ENCODE data around the gene GAB2. TPM values are rescaled to one million over a fixed set of nuclear protein-coding genes. Genes with fewer than 3 reads are reported as not detected.

Gene GAB2
- polyA plus RNA-seq, 1 experiment = 8.7 TPM

DNA sequence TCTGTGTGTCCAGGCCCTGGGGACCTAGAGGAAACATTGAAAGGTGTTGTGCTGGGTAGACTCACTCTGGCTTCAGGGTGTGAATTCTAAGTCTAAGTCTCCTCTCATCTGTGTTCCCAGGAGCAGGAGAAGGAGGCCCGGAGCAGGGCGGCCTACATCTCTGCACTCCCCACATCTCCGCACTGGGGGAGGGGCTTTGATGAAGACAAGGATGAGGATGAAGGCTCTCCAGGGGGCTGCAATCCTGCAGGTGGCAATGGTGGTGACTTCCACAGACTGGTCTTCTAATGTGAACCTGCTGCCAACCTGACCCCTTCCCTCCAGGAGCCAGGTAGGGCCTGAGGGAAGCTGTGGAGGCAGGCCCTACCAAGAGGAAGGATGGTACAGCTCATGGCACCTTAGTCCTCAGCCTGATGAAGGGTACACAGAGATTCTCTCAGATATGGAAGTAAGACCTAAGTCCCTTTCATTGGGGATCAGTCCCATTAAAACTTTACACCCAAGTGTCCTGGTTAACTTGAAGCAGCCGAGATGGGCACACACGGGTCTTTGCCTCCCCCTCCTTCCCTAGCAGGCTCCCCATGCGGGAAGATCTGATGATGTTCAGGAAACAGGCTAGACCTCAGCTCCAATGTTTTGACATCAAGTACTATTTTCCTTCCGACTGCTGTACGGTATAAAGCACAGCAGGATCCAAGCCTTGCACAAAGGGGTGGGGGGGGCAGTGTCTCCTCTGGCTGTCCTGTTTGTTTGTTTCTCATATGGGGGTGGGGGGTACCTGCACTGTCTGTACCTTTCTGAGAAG, 203.9 kb downstream of the GAB2 start:
- no peak overlapping the region for H3K4me3 ChIP-seq (ENCODE audit: low read depth, low read length)
- H3K9me3 ChIP-seq (ENCODE audit: control insufficient read depth, insufficient read depth, low read length) = no peaks in the 10 kb centered on the region; the same call in 1 of the 2 replicates
- H3K27me3 ChIP-seq (ENCODE audit: control insufficient read depth, insufficient read depth, low read length) = no peaks in the 10 kb centered on the region
- TF ChIP-seq, protein P1, sequence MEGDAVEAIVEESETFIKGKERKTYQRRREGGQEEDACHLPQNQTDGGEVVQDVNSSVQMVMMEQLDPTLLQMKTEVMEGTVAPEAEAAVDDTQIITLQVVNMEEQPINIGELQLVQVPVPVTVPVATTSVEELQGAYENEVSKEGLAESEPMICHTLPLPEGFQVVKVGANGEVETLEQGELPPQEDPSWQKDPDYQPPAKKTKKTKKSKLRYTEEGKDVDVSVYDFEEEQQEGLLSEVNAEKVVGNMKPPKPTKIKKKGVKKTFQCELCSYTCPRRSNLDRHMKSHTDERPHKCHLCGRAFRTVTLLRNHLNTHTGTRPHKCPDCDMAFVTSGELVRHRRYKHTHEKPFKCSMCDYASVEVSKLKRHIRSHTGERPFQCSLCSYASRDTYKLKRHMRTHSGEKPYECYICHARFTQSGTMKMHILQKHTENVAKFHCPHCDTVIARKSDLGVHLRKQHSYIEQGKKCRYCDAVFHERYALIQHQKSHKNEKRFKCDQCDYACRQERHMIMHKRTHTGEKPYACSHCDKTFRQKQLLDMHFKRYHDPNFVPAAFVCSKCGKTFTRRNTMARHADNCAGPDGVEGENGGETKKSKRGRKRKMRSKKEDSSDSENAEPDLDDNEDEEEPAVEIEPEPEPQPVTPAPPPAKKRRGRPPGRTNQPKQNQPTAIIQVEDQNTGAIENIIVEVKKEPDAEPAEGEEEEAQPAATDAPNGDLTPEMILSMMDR (IDR thresholded peaks at IDR 0.05; ENCODE audit: low read depth, low read length) = no peak
- POLR2A ChIA-PET = no interaction called here
- no peak overlapping the region for H3K27ac ChIP-seq (ENCODE audit: low read depth, low read length)
- CTCF ChIA-PET = interaction anchor here (1.4 kb wide), 1 partner anchor 351 kb away, joined by 3 read pairs; no protein-coding TSS in a partner anchor
- no peak for DNase-seq (ENCODE audit: low read depth, low spot score)

DNA sequence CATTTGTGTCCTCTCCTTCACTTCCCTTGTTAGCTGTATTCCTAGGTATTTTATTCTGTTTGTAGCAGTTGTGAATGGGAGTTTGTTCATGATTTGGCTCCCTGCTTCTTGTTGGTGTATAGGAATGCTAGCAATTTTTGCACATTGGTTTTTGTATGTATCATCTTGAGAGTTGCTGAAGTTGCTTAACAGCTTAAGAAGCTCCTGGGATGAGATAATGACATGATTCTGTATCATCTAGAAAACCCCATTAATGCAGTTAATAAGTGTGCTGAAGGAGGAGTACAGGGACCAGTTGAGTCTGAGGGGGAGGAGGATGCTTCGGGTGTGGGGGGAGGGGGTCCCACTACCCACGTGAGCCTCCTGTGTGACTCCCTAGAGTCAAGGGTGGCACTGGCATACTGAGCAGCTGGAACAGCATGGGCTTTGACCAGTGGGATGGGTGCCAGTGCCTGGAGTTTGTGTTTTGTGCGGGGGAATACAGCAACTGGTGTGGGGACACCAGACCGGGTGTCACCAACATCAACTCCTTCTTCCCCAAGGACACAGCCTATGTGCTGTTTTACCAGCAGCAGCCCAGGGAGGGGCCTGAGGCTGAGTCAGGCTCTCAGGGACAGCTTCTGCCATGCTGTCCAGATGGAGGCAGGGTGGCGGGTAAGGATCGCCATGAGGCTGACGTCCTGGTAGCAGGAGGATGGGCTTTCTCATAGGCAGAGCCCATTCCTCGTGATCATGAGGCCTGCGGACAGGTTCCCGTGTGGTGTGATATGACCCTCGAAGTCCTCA, 204.8 kb downstream of the GAB2 start:
- DNase-seq (ENCODE audit: low read depth, low spot score) = no peak
- no peak overlapping the region for H3K27ac ChIP-seq (ENCODE audit: low read depth, low read length)
- ChIA-PET POLR2A (interaction anchor here (0.6 to 0.7 kb wide), 2 partner anchors 204 to 361 kb away, joined by 6 to 9 read pairs; no protein-coding TSS in a partner anchor), CTCF (interaction anchor here (1.4 kb wide), 1 partner anchor 352 kb away, joined by 3 read pairs; no protein-coding TSS in a partner anchor)
- no peaks in the 10 kb centered on the region for H3K27me3 ChIP-seq (ENCODE audit: control insufficient read depth, insufficient read depth, low read length)
- H3K9me3 ChIP-seq (ENCODE audit: control insufficient read depth, insufficient read depth, low read length) = no peaks in the 10 kb centered on the region; the same call in 1 of the 2 replicates
- no peak overlapping the region for H3K4me3 ChIP-seq (ENCODE audit: low read depth, low read length)
- TF ChIP-seq, protein P1 (IDR thresholded peaks at IDR 0.05; ENCODE audit: low read depth, low read length) = no peak

DNA sequence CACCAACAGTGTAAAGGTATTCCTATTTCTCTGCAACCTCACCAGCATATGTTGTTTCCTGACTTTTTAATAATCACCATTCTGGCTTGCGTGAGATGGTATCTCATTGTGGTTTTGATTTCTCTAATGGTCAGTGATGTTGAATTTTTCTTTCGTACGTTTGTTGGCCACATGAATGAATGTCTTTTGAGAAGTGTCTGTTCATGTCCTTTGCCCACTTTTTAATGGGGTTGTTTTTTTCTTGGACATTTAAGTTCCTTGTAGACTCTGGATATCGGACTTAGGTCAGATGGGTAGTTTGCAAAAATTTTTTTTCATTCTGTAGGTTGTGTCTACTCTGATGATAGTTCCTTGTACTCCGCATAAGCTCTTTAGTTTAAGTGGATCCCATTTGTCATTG, 206.1 kb downstream of the GAB2 start:
- TF ChIP-seq, protein P1 (IDR thresholded peaks at IDR 0.05; ENCODE audit: low read depth, low read length) = no peak
- Histone ChIP-seq H3K27ac (ENCODE audit: low read depth, low read length) (no peak overlapping the region), H3K4me3 (ENCODE audit: low read depth, low read length) (no peak overlapping the region), H3K27me3 (ENCODE audit: control insufficient read depth, insufficient read depth, low read length) (no peaks in the 10 kb centered on the region), H3K9me3 (ENCODE audit: control insufficient read depth, insufficient read depth, low read length) (no peaks in the 10 kb centered on the region; the same call in 1 of the 2 replicates)
- ChIA-PET CTCF (no interaction called here), POLR2A (interaction anchor here (0.6 kb wide), 1 partner anchor 23 kb away, joined by 5 read pairs; the partner anchor contains the start of gene KCTD21)
- DNase-seq (ENCODE audit: low read depth, low spot score) = no peak

DNA sequence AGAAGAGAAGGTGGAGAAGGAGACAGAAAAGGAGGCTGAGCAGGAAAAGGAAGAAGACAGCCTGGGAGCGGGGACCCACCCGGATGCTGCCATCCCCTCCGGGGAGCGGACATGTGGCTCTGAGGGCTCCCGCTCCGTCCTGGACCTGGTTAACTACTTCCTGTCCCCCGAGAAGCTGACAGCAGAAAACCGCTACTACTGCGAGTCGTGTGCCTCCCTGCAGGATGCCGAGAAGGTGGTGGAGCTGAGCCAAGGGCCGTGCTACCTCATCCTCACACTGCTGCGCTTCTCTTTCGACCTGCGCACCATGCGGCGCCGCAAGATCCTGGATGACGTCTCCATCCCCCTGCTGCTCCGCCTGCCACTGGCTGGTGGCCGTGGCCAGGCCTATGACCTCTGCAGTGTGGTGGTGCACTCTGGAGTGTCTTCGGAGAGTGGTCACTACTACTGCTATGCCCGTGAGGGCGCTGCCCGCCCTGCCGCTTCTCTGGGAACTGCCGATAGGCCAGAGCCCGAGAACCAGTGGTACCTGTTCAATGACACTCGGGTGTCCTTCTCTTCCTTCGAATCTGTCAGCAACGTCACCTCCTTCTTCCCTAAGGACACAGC, 207.5 kb downstream of the GAB2 start:
- no peaks in the 10 kb centered on the region for H3K27me3 ChIP-seq (ENCODE audit: control insufficient read depth, insufficient read depth, low read length)
- H3K4me3 ChIP-seq (ENCODE audit: low read depth, low read length) = no peak overlapping the region
- no peak overlapping the region for H3K27ac ChIP-seq (ENCODE audit: low read depth, low read length)
- TF ChIP-seq, protein P1 (IDR thresholded peaks at IDR 0.05; ENCODE audit: low read depth, low read length) = no peak
- POLR2A ChIA-PET = no interaction called here
- CTCF ChIA-PET = no interaction called here
- no peak for DNase-seq (ENCODE audit: low read depth, low spot score)
- no peaks in the 10 kb centered on the region; the same call in 1 of the 2 replicates for H3K9me3 ChIP-seq (ENCODE audit: control insufficient read depth, insufficient read depth, low read length)

Measured in AG04450 (cell line).